ENCODE data around the gene ACP4.

DNA sequence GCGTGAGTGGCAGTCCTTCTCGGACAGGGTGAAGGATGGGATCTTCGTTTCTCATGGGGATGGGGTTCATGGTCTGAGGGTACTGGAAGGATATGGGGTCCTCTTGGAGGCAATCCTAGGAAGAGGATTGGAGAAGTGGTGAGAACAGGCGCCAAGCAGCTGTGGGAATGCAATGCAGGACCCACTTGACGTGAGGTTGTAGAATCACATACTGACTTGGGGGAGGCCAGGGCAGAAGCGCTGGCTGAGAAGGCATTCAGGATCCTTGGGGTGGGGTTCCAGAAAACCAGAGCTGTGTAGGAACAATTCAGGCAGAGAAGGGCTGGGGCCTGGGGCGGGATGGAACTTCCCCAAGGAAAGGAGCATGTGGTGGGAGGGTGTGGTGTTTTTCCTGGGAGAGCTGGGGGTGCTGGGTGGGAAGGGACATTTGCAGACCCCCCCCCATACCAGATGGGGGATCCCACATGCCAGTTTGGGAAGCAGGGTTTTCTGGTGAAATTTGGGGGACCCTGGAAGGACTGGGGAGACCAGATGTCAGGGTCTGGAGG lies 32.5 kb downstream of the ACP4 start:
- TF ChIP-seq, protein P1, sequence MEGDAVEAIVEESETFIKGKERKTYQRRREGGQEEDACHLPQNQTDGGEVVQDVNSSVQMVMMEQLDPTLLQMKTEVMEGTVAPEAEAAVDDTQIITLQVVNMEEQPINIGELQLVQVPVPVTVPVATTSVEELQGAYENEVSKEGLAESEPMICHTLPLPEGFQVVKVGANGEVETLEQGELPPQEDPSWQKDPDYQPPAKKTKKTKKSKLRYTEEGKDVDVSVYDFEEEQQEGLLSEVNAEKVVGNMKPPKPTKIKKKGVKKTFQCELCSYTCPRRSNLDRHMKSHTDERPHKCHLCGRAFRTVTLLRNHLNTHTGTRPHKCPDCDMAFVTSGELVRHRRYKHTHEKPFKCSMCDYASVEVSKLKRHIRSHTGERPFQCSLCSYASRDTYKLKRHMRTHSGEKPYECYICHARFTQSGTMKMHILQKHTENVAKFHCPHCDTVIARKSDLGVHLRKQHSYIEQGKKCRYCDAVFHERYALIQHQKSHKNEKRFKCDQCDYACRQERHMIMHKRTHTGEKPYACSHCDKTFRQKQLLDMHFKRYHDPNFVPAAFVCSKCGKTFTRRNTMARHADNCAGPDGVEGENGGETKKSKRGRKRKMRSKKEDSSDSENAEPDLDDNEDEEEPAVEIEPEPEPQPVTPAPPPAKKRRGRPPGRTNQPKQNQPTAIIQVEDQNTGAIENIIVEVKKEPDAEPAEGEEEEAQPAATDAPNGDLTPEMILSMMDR (IDR thresholded peaks at IDR 0.05; ENCODE audit: low read depth, low read length), result no peak
- no peak for TF ChIP-seq EZH2phosphoT487 (IDR thresholded peaks at IDR 0.05; ENCODE audit: low read depth)

Data from OCI-LY3 (cell line).